GM18499 (cell line): ENCODE data around the gene FAR2.
"Not testable (repeated sequence)": the region's sequence is repeated elsewhere in the genome, so short reads cannot be mapped to it uniquely, and the experiment has no call there.

Experiments used
- ATAC-seq: cut with Tn5 transposase; IDR thresholded peaks from one replicate; pipeline ENCODE4 v1.9.1; 2021; ENCODE audit warnings: moderate number of reproducible peaks; ENCODE audit not compliant: insufficient read depth, unreplicated experiment

Gene FAR2

GRCh38 chr12:29270446-29270845 lies 121.4 kb downstream of the FAR2 start:
- no peak for ATAC-seq

GRCh38 chr12:29273178-29273843 lies 124.2 kb downstream of the FAR2 start:
- no peak for ATAC-seq

- ATAC-seq = no peak
Measured at GRCh38 chr12:29275834-29276233, 126.8 kb downstream of the FAR2 start.

- ATAC-seq = no peak
Measured at GRCh38 chr12:29277231-29277630, 128.2 kb downstream of the FAR2 start.

GRCh38 chr12:29278673-29279420 lies 129.8 kb downstream of the FAR2 start:
- no peak for ATAC-seq

GRCh38 chr12:29281371-29282005 lies 132.4 kb downstream of the FAR2 start:
- ATAC-seq = no peak

GRCh38 chr12:29282031-29282816 lies 133.1 kb downstream of the FAR2 start:
- ATAC-seq = no peak

GRCh38 chr12:29283969-29284700 lies 135.1 kb downstream of the FAR2 start:
- no peak for ATAC-seq

GRCh38 chr12:29286081-29286790 lies 137.2 kb downstream of the FAR2 start:
- ATAC-seq = no peak

- ATAC-seq = no peak
Measured at GRCh38 chr12:29287622-29288021, 138.5 kb downstream of the FAR2 start.

- ATAC-seq = no peak
Measured at GRCh38 chr12:29288031-29288430, 139.0 kb downstream of the FAR2 start.

GRCh38 chr12:29290475-29290874 lies 141.4 kb downstream of the FAR2 start:
- ATAC-seq = not testable (repeated sequence)

- no peak for ATAC-seq
Measured at GRCh38 chr12:29291226-29291625, 142.1 kb downstream of the FAR2 start.

GRCh38 chr12:29299633-29300032 lies 150.6 kb downstream of the FAR2 start:
- no peak for ATAC-seq

- ATAC-seq = no peak
Measured at GRCh38 chr12:29301114-29301513, 152.0 kb downstream of the FAR2 start.

- no peak for ATAC-seq
Measured at GRCh38 chr12:29304388-29304787, 155.3 kb downstream of the FAR2 start.

GRCh38 chr12:29306266-29306665 lies 157.2 kb downstream of the FAR2 start:
- ATAC-seq = no peak

GRCh38 chr12:29306682-29307081 lies 157.6 kb downstream of the FAR2 start:
- ATAC-seq = no peak

- ATAC-seq = no peak
Measured at GRCh38 chr12:29309320-29309902, 160.3 kb downstream of the FAR2 start.
